NB4 (cell line): ENCODE results near the gene FBXO2.

Experiments
- DNase-seq: peaks from one replicate; pipeline ENCODE4 v3.0.0; 2010; ENCODE audit warnings: low read depth
- H3K4me3 ChIP-seq: one replicate; pipeline ENCODE4 v1.5.1; 2011; ENCODE audit warnings: mild to moderate bottlenecking, low read depth, low read length, moderate library complexity
- CTCF ChIP-seq: IDR thresholded peaks from one replicate; pipeline ENCODE4 v1.5.1; 2012; ENCODE audit warnings: low read depth, low read length
- MYC ChIP-seq: IDR thresholded peaks from 2 replicates; pipeline ENCODE4 v1.6.1; 2011; ENCODE audit warnings: low read depth, low read length
- POLR2A ChIP-seq: IDR thresholded peaks from 2 replicates; pipeline ENCODE4 v1.6.1; 2011; ENCODE audit warnings: mild to moderate bottlenecking; ENCODE audit not compliant: insufficient read length; ENCODE audit errors: extremely low read depth
- TF ChIP-seq, protein P1 (sequence below): IDR thresholded peaks from 2 replicates; pipeline ENCODE4 v1.6.1; 2011; ENCODE audit warnings: low read depth, low read length

FBXO2 gene

GRCh38 chr1:11639372-11639771, 14.9 kb downstream of the FBXO2 start:
- DNase-seq = no peak
- no peak for TF ChIP-seq CTCF
- TF ChIP-seq MYC = no peak
- TF ChIP-seq, protein P1, sequence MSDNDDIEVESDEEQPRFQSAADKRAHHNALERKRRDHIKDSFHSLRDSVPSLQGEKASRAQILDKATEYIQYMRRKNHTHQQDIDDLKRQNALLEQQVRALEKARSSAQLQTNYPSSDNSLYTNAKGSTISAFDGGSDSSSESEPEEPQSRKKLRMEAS = no peak
- TF ChIP-seq POLR2A = no peak
- H3K4me3 ChIP-seq = no peak overlapping the region

GRCh38 chr1:11638121-11638520, 16.1 kb downstream of the FBXO2 start:
- no peak overlapping the region for H3K4me3 ChIP-seq
- no peak for DNase-seq
- TF ChIP-seq, protein P1 = no peak
- TF ChIP-seq CTCF (no peak), POLR2A (no peak)

DNA sequence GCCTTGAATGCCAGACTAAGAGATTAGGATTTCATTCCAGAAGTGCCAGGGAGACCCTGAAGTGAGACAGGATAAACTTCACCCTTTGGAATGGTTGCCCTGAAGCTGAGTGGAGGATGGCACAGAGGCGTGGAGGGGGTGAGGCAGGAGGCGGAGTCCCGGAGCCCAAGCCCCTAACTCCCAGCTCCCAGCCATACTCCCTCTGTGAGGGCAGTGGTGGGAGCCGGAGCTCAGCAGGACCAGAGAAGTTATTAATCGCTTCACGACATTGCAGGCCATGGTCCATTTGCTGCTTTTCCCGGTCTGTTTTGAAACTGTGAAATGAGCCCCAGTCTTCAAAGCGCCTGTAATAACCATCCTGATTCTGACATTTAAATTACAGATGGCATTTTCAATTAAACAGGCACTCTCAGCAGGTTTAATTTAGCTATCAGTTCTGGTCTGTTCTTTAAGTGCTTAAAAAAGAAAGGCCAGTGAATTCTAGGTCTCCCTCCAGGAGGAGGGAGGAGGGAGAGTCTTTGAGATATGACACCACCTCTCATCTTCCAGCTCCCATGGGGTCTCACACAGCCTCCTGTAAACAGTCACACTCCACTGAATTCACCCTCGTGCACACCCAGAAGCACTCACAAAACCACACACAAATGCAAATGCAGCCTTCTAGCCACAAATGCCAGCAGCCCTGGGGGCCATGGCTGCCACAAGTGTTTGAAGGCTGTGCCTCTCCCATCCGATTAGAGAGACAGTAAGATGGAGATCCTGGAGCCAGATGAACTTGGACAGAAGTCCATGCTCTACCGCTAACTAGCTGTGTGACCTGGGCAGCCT, 19.6 kb downstream of the FBXO2 start:
- TF ChIP-seq CTCF (no peak), POLR2A (no peak), MYC (no peak)
- TF ChIP-seq, protein P1 = no peak
- no peak overlapping the region for H3K4me3 ChIP-seq
- DNase-seq = no peak

- no peak overlapping the region for H3K4me3 ChIP-seq
- no peak for TF ChIP-seq MYC
- TF ChIP-seq, protein P1 = no peak
- no peak for TF ChIP-seq POLR2A
- no peak for TF ChIP-seq CTCF
- DNase-seq = no peak
Measured at GRCh38 chr1:11629184-11630016, 24.8 kb downstream of the FBXO2 start.

DNA sequence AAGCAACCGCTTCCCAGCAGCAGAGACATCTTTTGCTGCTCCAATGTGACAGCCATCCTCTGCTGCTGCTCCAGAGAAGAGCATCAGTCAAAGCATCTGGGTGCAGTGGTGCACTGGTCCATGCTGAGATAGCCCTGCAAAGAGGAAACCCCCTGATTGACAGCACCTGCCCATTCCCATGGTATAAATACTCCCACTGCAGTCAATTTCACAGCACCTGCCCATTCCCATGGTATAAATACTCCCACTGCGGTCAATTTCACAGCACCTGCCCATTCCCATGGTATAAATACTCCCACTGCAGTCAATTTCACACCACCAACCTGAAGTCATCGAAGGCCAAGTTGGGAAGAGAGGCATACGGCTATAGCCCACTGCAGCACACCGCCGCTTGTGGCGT, 25.5 kb downstream of the FBXO2 start:
- TF ChIP-seq, protein P1 = no peak
- TF ChIP-seq MYC (no peak), CTCF (no peak), POLR2A (no peak)
- no peak for DNase-seq
- H3K4me3 ChIP-seq = no peak overlapping the region
